ENCODE results near the gene CBR3.
"Not testable (repeated sequence)": the region's sequence is repeated elsewhere in the genome, so short reads cannot be mapped to it uniquely, and the experiment has no call there.

Gene CBR3

DNA sequence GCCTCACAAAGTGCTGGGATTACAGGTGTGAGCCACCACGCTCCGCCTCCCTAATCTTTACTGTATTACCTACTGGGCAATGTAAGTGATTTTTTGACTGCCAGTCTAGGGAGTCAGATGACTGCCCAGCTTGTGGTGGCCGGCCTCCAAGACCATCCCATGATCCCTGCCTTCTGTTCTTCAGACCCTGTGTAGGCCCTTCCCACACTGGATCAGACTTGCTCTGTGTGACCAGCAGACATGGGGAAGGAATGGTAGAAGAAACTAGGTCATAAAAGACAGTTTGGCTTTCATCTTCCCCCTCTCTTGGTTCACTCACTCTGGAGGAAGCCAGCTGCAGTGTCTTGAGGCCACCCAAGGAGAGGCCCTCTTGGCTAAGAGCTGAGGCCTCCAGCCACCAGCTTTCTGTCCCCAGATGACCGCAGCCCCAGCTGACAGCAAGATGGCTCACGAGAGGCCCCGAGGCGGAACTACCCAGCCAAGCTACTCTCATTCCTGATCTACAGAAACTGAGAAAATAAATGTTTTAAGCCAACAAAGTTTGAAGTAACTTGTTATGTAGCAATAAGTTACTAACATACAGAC, 14.5 kb upstream of the CBR3 start:
- no peak for DNase-seq

GRCh38 chr21:36122977-36123376, 11.9 kb upstream of the CBR3 start:
- DNase-seq = no peak

GRCh38 chr21:36124395-36124794, 10.5 kb upstream of the CBR3 start:
- DNase-seq = no peak

DNA sequence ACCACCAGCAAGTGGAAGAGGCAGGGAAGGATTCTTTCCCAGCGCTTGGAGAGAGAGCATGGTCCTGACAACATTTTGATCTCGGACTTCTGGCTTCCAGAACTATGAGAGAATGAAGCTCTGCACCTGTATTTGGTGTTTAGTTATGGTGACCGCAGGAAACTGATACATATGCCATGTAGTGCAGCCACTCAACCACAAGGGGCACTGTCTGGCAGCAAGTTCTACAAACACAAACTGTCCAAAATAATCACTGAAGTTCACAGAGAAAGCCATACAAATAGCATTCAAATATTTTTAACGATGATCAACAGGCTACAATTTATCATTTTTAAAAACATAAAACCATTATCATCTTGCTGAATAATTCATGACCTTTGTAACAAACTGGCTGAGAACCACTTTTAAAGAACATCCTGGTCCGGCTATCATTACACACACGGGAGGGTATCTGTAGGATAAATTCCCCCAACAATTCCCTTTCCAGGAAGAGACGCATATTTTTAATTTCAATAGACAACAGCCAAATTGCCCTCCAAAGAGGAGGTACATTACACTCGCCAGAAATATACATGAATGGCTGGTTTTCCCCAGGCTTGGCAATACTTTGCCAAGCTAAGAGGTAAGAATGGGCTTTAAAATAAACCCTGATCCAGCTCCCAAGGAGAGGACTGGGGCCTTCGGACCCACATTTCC, 9.2 kb upstream of the CBR3 start:
- DNase-seq = no peak

DNA sequence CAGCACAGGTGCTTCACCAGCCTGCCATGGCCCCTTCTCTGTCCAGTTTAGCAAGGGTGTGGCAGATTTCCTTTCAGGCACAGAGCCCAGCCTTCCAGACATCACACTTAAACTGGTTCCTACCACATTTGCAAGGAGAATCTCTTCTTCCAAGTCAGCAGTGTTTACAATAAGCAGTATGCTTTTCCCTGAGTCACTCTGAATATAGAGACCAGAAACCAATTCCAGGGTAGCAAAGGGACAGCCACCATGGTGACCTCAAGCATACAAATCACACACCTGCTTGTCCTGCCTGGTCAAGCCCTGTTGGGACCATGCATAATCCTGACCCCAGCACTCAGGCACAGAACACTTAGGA, 8.7 kb upstream of the CBR3 start:
- no peak for DNase-seq

DNA sequence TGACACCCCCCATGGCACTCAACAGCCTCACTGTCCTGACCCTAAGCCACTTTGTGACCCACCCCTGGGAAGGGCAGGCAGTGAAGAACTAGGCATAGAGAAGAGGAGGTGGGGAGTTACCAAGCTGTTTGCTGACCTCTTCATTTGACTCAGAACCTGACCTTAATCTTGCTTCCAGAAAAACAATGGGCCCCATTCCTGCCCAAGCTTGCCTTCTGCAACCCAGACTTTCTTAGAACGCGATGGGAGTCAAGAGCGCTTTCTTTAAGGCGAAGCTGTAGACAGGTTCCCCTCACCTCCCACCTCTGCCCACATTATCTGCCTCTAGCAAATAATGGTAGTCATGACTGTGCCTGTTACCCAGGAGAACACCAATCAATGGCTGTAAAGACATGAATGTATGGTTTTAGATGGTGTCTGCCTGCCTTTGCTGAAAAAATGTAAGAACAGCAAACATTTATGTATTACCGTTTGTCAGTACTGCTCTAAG, 8.2 kb upstream of the CBR3 start:
- no peak for DNase-seq

GRCh38 chr21:36127250-36127904, 7.5 kb upstream of the CBR3 start:
- no peak for DNase-seq

DNA sequence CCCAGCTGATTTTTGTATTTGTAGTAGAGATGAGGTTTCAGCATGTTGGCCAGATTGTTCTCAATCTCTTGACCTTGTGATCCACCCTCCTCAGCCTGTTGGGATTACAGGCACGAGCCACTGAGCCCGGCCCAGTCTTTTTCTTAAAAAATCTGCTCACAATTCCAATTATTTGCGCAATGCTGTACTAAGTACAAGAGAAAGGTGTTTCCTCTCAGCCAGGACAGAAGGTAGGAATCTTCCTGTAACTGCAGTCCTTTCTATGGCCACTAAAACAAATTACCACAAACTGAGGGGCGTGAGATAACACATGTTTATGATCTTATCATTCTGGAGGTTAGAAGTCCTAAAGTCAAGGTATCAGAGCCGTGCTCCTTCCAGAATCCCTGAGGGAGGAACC, 6.9 kb upstream of the CBR3 start:
- DNase-seq = no peak

DNA sequence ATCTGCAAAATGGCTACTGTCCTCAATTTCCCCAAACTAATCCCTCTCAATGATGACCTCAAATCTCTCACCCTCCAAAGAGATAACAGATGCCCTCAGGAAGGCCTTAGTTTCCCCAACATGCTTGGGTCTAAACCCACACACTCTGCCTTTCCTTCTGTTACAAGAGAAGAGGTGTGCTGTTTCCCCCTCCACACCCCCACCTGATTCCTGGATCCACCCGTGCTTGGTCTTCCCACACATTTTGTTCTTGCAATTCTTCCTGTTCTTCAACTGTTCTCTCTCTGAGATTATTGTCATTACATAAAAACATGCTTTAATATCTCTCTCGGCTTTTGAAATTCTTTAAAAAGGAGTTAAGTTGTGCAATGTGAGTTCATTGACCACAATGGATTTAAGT, 5.7 kb upstream of the CBR3 start:
- no peak for DNase-seq

- DNase-seq = not testable (repeated sequence)
Observed at GRCh38 chr21:36130414-36130762, 4.5 kb upstream of the CBR3 start.

DNA sequence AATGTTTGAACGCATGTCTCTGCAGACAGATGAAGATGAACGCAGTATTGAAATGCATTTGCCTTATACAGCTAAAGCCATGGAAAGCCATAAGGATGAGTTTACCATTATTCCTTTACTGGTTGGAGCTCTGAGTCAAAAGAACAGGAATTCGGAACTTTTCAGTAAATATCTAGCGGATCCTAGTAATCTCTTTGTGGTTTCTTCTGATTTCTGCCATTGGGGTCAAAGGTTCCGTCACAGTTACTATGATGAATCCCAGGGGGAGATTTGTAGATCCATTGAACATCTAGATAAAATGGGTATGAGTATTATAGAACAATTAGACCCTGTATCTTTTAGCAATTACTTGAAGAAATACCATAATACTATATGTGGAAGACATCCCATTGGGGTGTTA, 4.0 kb upstream of the CBR3 start:
- DNase-seq = not testable (repeated sequence)

DNA sequence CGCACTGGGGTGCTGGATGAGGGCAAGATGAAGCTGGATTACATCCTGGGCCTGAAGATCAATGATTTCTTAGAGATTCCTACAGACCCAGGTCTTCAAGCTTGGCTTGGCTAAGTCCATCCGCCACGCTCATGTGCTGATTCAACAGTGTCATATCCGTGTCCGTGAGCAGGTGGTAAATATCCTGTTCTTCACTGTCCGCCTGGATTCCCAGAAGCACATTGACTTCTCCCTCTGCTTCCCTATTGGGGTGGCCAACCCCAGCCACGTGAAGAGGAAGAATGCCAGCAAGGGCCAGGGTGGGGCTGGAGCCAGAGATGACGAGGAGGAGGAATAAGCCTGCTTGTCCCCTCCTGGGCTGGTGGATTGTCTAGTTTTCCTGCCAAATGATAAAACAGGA, 2.2 kb upstream of the CBR3 start:
- no peak for DNase-seq

DNA sequence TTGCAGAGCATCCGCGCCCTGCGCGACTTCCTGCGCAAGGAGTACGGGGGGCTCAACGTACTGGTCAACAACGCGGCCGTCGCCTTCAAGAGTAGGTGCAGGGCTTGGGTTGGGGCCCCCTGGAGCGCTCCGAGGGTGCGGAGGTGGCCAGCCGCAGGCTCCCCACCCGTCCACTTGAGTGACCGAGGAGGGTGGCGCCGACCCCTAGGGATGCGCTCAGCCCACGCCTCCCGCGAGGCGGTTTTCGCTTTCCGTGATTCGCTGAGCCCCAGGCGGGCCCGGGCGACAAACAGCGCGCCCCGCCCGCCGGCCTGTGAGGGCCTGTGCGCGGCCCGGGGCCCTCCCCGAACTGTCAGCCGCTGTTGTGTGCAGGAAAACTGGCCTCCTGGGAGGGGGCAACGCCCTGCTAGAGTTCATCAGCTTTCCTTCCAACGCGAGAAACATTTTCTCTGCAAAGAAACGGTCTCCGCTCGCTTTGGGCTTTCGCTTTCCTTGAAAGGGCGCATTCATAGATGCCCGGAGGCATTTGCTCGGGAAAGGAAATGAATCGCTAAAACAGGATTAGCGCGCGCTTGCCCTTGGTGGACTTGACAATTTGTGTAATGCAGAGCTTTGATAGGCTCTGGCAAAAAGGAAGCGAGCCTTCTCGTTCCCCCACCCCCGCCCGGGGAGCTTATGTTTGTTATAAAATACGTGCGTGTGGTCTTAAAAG, 668 bp downstream of the CBR3 start:
- peak; percentile 40 for DNase-seq

- DNase-seq = not testable (repeated sequence)
Observed at GRCh38 chr21:36139791-36140190, 4.9 kb downstream of the CBR3 start.

DNA sequence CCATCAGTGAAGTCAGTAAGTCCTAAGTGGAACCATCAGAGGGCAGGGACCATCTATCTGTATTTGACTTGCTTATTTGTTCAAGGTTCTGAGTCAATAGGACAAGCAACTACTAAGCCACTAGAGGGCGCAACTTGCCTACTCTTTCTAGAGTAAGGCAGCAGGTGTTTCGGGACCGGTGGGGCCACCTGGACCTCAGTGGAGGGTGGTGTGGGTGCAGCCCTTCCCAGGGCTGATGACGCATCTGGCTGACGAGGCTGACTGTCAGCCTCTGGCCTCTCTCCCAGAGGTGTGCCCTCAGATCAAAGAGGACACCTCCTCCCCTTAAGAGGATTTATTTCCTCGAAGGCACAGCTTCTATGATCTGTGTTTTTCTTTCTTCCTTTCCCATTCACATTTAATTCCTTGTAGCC, 6.6 kb downstream of the CBR3 start:
- peak; percentile 76 for DNase-seq

DNA sequence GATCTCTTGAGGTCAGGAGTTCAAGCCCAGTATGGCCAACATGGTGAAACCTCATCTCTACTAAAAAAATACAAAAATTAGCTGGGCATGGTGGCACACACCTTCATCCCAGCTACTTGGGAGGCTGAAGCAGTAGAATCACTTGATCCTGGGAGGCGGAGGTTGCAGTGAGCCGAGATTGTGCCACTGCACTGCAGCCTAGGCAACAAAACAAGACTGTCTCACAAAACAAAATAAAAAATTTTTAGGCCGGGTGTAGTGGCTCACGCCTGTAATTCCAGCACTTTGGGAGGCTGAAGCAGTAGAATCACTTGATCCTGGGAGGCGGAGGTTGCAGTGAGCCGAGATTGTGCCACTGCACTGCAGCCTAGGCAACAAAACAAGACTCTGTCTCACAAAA, 9.4 kb downstream of the CBR3 start:
- not testable (repeated sequence) for DNase-seq

DNA sequence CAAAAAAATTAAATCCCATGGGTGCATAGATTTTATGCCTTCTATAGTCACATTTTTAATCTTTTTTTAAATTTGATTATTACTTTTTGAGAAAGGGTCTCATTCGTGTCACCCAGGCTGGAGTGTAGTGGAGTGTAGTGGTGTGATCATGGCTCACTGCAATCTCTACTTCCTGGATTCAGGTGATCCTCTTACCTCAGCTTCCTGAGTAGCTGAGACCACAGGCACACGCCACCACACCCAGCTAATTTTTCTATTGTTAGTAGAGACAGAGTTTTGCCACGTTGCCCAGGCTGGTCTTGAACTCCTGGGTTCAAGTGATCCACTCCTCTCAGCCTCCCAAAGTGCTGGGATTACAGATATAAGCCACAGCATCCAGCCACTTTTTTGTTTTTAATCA, 10.4 kb downstream of the CBR3 start:
- DNase-seq = no peak

DNA sequence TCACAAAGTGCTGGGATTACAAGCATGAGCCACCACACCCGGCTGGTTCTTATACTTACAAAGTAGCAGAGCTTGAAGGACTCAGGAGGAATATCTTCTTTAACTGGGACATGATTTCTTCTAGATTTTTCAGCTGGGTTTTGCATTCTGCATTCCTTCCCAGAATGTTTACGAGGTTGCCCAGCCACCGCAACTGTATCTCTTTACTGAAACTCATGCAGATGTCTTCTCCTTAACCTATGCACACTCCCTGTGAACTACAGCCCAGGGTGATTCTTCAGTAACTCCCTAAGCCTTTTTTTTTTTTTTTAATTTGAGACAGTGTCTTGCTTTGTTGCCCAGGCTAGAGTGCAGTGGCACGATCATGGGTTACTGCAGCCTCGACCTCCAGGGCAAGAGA, 13.0 kb downstream of the CBR3 start:
- DNase-seq = no peak

GRCh38 chr21:36148886-36149285, 14.0 kb downstream of the CBR3 start:
- DNase-seq = no peak

- no peak for DNase-seq
Observed at GRCh38 chr21:36149788-36150711, 15.2 kb downstream of the CBR3 start.

DNA sequence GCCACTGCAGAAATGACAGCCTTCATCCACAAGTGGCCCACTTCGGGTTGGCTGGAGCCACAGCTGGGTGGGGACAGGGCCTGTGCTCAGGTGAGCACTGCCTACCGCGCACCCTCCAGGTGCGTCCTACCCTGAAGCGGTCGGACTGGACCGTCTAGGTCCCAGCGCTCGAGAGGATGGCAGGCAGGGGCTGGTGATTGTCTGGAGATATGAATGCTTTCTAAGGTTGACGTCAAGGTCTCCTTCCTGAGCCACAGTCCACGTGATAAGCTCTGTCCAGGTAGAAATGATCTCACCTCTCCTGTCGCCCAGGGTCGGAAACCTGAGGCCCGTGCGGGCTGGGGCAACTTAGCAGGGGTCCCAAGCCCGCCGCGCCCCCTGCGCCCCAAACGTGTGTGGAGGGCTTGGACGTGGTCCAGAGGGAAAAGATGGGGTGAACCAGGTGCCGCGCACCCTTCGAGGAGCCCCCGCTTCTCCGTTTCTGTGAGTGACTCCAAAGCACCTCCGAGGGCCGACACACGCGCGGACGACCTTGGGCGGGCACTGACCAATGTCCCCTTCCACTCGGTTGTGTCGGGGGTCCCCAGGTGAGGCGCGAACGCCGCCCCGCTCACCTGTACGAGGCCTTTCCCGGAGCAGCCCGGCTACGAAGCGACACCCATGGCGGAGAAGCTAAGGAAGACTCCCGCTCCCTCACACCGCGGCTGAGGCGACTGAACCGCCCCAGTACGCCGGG, 20.9 kb downstream of the CBR3 start:
- DNase-seq = no peak

DNA sequence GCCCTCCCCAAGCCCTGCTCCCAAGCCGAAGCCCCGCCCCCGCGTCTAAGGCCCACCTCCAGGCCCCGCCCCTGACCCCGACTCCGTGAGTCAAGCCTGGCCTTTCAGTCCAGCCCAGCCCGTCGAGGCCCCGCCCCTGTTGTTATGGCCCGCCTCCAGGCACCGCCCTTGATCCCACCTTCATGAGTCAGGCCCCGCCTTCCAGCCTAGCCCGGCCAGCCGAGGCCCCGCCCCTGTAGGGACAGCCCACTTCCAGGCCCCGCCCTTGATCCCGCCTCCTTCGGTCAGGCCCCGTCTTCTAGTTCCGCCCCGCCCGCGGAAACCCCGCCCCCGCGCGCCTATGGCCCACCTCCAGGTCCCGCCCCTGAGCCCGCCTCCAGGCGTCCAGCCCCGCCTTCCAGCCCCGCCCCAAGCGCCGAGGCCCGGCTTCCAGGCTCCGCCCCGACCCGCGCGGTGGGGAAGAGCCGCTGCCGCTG, 21.5 kb downstream of the CBR3 start:
- DNase-seq = peak; percentile 81

Data from NCI-H524 treated with DMSO at 0.1 percent for 48 hours (cell line).